Measurements from ENCODE around the gene ELP4.

Gene ELP4

GRCh38 chr11:31793264-31793663 lies 283.7 kb downstream of the ELP4 start:
- Mint-ChIP-seq H3K36me3 (ENCODE audit: low read depth) (no peaks in the 10 kb centered on the region), H3K27ac (no peak overlapping the region), H3K4me3 (no peak overlapping the region), H3K4me1 (ENCODE audit: low read depth) (peaks cover 3% of the 10 kb centered on the region), H3K27me3 (ENCODE audit: low read depth) (peaks cover 42% of the 10 kb centered on the region), H3K9me3 (no peaks in the 10 kb centered on the region)
- DNase-seq (ENCODE audit: low spot score) = no peak

GRCh38 chr11:31794548-31794947 lies 285.0 kb downstream of the ELP4 start:
- DNase-seq (ENCODE audit: low spot score) = no peak
- H3K27ac Mint-ChIP-seq = no peak overlapping the region
- no peaks in the 10 kb centered on the region for H3K9me3 Mint-ChIP-seq
- no peaks in the 10 kb centered on the region for H3K36me3 Mint-ChIP-seq (ENCODE audit: low read depth)
- H3K27me3 Mint-ChIP-seq (ENCODE audit: low read depth) = peaks cover 53% of the 10 kb centered on the region
- H3K4me3 Mint-ChIP-seq = no peak overlapping the region
- H3K4me1 Mint-ChIP-seq (ENCODE audit: low read depth) = peaks cover 3% of the 10 kb centered on the region

GRCh38 chr11:31795706-31796498 lies 286.3 kb downstream of the ELP4 start:
- H3K27me3 Mint-ChIP-seq (ENCODE audit: low read depth) = peaks cover 66% of the 10 kb centered on the region
- H3K4me3 Mint-ChIP-seq = no peak overlapping the region
- peaks cover 8% of the 10 kb centered on the region for H3K4me1 Mint-ChIP-seq (ENCODE audit: low read depth)
- no peak overlapping the region for H3K27ac Mint-ChIP-seq
- no peaks in the 10 kb centered on the region for H3K36me3 Mint-ChIP-seq (ENCODE audit: low read depth)
- no peak for DNase-seq (ENCODE audit: low spot score)
- no peaks in the 10 kb centered on the region for H3K9me3 Mint-ChIP-seq

DNA sequence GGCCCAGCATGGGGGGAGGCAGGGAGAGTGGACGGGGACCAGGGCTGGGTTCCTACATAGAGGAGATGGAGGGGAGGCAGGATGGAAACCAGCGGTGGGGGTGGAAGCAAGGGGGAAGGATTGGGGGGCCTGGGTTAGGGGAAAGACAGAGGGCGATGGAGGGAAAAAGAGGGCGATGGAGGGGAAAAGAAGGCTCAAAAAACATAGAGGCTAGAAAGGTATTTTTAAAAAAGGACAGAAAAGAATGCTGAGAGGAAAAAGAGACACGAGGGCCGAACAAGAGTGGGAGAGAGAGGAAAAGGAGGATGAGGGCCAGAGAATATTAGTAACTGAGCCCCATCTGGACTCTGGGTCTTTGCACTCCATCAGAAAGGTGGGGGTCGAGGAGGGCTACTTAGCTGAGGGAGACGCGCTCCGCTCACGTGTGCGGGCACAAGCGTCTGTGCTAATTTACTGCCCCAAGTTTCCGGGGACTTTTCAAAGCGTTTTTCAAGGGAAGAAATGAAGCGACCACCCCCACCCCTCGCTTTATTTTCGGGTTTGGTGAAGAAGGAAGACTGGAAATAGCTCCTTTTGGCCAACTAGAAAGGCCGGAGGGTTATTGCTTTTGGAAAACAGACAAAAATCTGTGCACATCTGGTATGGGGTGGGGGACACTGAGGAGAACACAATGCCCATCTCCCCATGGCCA lies 287.1 kb downstream of the ELP4 start:
- H3K4me3 Mint-ChIP-seq = no peak overlapping the region
- no peaks in the 10 kb centered on the region for H3K9me3 Mint-ChIP-seq
- no peaks in the 10 kb centered on the region for H3K36me3 Mint-ChIP-seq (ENCODE audit: low read depth)
- H3K4me1 Mint-ChIP-seq (ENCODE audit: low read depth) = peaks cover 8% of the 10 kb centered on the region
- DNase-seq (ENCODE audit: low spot score) = no peak
- H3K27me3 Mint-ChIP-seq (ENCODE audit: low read depth) = peaks cover 69% of the 10 kb centered on the region
- H3K27ac Mint-ChIP-seq = no peak overlapping the region

GRCh38 chr11:31797190-31798056 lies 287.9 kb downstream of the ELP4 start:
- Mint-ChIP-seq H3K27ac (peak overlapping the region; percentile 63), H3K4me3 (no peak overlapping the region), H3K4me1 (ENCODE audit: low read depth) (peaks cover 8% of the 10 kb centered on the region), H3K9me3 (no peaks in the 10 kb centered on the region), H3K27me3 (ENCODE audit: low read depth) (peaks cover 76% of the 10 kb centered on the region), H3K36me3 (ENCODE audit: low read depth) (no peaks in the 10 kb centered on the region)
- no peak for DNase-seq (ENCODE audit: low spot score)

DNA sequence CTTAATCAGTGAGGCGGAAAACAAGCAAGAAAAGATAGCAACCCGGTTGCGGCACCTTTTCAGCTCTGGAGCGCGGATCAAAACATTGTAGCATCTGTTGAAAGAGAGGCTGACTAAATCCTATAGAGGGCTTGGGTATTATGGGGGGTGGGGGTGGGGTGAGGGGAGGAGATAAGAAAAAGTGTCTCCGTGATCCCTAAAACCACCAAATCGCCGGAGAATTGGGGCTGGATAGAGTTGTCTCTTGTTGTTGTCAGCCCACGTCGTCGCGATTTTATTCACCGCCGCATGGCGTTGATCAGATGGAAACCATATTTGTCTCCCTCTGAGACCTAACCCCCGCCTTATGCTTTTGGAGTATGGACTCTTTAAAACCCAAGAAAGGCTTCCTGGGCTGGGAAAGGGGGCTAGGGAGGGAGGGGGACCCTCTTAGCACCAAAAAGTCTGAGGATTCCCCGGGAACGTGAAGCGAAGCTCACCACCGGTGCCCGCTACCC lies 288.5 kb downstream of the ELP4 start:
- no peak for DNase-seq (ENCODE audit: low spot score)
- Mint-ChIP-seq H3K36me3 (ENCODE audit: low read depth) (no peaks in the 10 kb centered on the region), H3K27ac (peak overlapping the region; percentile 63), H3K4me1 (ENCODE audit: low read depth) (peaks cover 10% of the 10 kb centered on the region), H3K27me3 (ENCODE audit: low read depth) (peaks cover 83% of the 10 kb centered on the region), H3K9me3 (no peaks in the 10 kb centered on the region), H3K4me3 (no peak overlapping the region)

DNA sequence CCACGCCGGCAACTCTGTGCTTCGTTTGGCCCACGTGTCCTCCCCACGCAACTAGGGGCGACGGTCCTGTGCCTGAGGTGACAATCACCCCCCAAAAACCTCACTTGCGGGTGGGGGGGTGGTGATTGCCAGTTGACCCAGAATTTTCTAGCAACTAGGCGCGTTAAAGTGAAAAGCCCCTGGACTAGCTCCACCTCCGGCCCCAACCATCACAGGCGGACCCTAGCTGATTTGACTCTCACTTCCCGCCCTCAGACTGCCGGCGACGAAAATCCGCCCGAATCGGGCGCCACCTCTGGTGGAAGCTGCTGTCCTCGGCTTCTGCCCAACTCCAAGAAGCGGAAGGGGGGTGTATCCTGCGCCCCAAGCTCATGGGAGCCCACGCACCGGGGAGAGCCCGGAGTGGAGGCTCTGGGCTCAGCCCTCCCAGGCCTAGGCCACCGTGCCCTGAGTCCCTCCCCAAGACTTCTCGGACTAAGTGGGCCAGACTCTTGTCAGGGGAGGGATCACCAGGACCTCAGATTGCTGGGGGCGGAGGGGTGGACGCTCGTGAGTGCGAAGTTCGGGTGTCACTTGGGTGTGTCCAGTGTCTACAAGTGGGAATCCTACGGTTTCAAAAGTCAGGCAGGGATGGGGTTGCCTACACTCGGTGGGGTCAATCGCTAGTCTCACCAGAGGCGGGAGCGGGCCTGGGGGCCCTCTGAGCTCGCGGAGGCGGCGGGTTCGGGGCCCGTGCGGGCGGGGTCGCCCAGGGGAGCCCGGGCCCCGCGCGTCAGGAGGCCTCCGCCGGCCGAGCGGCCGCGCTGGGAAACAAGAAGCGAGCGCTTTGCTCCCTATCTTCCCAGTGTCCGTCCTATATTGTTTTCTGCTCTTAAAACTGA lies 289.2 kb downstream of the ELP4 start:
- Mint-ChIP-seq H3K9me3 (no peaks in the 10 kb centered on the region), H3K36me3 (ENCODE audit: low read depth) (peaks cover 6% of the 10 kb centered on the region), H3K4me3 (no peak overlapping the region), H3K27me3 (ENCODE audit: low read depth) (peaks cover 90% of the 10 kb centered on the region), H3K4me1 (ENCODE audit: low read depth) (peaks cover 17% of the 10 kb centered on the region), H3K27ac (no peak overlapping the region)
- no peak for DNase-seq (ENCODE audit: low spot score)

DNA sequence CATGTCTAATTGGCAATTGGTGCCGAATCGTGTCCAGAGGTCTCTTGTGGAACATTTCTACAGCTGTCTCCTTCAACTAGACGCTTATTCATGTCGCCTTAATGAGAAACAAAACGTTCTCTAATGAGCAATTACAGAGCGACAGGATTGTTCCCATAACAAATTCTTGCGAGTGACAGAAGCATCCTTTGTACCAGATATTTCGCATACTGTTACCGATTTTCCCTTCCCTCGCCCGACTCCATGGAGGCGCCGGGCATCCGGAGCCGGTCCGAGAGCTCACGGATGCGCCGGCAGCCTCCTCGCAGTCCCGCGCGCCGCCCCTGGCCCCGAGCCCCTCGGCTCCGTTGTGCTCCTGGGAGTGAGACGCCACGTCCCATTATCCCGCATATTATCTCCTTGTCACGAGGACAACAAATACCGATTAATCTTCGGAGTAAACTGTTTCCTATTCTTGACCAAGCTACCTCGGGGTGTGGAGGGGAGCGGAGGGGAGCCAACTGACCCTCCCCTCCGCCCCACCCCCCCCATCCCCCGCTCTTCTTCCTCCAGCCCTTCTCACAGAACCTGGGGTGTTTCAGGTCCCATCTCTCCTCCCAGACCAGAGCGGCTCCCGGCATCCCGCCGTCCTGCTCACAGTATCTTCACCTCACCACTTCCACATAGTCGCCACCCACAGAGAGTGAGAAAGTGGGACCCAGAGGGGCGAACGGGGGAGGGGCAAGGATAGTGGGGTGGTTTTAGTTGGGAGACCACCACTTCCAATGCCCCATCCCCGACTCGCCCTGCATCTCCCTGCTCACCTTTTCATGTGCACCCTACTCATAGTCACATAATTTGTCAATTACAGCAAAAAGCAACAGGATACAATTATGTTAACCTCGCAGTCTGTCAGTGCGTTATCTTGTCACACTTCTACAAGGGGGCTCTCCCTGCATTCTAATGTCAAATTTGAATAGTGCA lies 290.1 kb downstream of the ELP4 start:
- H3K4me1 Mint-ChIP-seq (ENCODE audit: low read depth) = peaks cover 20% of the 10 kb centered on the region
- no peaks in the 10 kb centered on the region for H3K9me3 Mint-ChIP-seq
- peaks cover 7% of the 10 kb centered on the region for H3K36me3 Mint-ChIP-seq (ENCODE audit: low read depth)
- no peak for DNase-seq (ENCODE audit: low spot score)
- H3K27me3 Mint-ChIP-seq (ENCODE audit: low read depth) = peaks cover 92% of the 10 kb centered on the region
- H3K27ac Mint-ChIP-seq = peak overlapping the region; percentile 72
- H3K4me3 Mint-ChIP-seq = peak overlapping the region; percentile 5

- H3K9me3 Mint-ChIP-seq = no peaks in the 10 kb centered on the region
- H3K27ac Mint-ChIP-seq = peak overlapping the region; percentile 72
- H3K36me3 Mint-ChIP-seq (ENCODE audit: low read depth) = peaks cover 7% of the 10 kb centered on the region
- H3K4me1 Mint-ChIP-seq (ENCODE audit: low read depth) = peaks cover 20% of the 10 kb centered on the region
- H3K27me3 Mint-ChIP-seq (ENCODE audit: low read depth) = peaks cover 95% of the 10 kb centered on the region
- DNase-seq (ENCODE audit: low spot score) = no peak
- H3K4me3 Mint-ChIP-seq = peak overlapping the region; percentile 5
Measured at GRCh38 chr11:31800398-31801265, 291.1 kb downstream of the ELP4 start.

GRCh38 chr11:31801298-31801702 lies 291.7 kb downstream of the ELP4 start:
- peaks cover 7% of the 10 kb centered on the region for H3K36me3 Mint-ChIP-seq (ENCODE audit: low read depth)
- DNase-seq (ENCODE audit: low spot score) = no peak
- H3K9me3 Mint-ChIP-seq = no peaks in the 10 kb centered on the region
- no peak overlapping the region for H3K27ac Mint-ChIP-seq
- H3K4me1 Mint-ChIP-seq (ENCODE audit: low read depth) = peaks cover 20% of the 10 kb centered on the region
- H3K4me3 Mint-ChIP-seq = no peak overlapping the region
- peaks cover 92% of the 10 kb centered on the region for H3K27me3 Mint-ChIP-seq (ENCODE audit: low read depth)

DNA sequence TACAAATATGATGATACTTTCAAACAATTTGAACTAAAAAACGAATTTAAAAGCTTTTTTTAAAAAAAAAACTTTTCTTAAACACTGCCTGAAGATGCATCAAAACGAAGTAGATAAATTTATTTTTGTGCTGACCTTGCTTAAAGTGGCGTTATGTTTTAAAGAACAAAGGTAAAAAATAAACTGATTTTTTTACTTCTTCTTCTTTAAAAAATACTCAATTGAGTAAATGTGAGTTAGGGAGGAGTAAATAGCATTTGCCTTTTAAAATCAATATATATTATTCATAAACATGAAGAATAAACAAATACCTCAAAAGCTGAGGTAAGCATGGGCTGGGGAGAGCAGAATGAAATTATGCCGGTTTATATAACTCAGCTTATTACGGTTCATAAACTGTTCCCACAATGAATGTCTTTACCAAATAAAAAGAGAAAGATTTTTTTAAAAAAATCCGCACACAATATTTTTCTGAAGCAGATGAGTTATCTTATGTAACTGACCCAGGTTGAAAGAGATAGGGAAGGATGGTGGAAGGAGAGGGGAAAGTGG lies 292.5 kb downstream of the ELP4 start:
- H3K9me3 Mint-ChIP-seq = no peaks in the 10 kb centered on the region
- DNase-seq (ENCODE audit: low spot score) = no peak
- H3K4me3 Mint-ChIP-seq = no peak overlapping the region
- H3K27me3 Mint-ChIP-seq (ENCODE audit: low read depth) = peaks cover 93% of the 10 kb centered on the region
- H3K4me1 Mint-ChIP-seq (ENCODE audit: low read depth) = peaks cover 20% of the 10 kb centered on the region
- H3K36me3 Mint-ChIP-seq (ENCODE audit: low read depth) = peaks cover 7% of the 10 kb centered on the region
- no peak overlapping the region for H3K27ac Mint-ChIP-seq

Data from T-helper 2 cell treated with Interferon-gamma antibody and Interleukin-4, amounts not matched to agents 5 μg/mL and 100 μg/mL, for 36 hours (primary cell).